Peyer's patch (tissue), 4 donors: Measurements from ENCODE around the gene SPOCD1. TPM values are rescaled to one million over a fixed set of nuclear protein-coding genes. Genes with fewer than 3 reads are reported as not detected.

Experiments
- DNase-seq, 3 donors: peaks; one replicate each; pipeline ENCODE4 v3.0.0-alpha.2; 2017 to 2019
- H3K27ac ChIP-seq, 4 donors: fragments of 200-600 bp; sonication (generic); one replicate each; pipeline ENCODE4 v1.5.1; 2016 to 2019
- H3K27me3 ChIP-seq, 2 donors: fragments of 200-600 bp; sonication (generic); one replicate each; pipeline ENCODE4 v1.5.1; 2019
- H3K36me3 ChIP-seq, 3 donors: fragments of 200-600 bp; sonication (generic); one replicate each; pipeline ENCODE4 v1.5.1; 2016 to 2019
- H3K4me1 ChIP-seq, 4 donors: fragments of 200-600 bp; sonication (generic); one replicate each; pipeline ENCODE4 v1.5.1; 2016 to 2019
- H3K4me3 ChIP-seq, 4 donors: fragments of 200-600 bp; sonication (generic); 1 replicate in 3 of 4; 2 replicates in 1 of 4; pipeline ENCODE4 v1.5.1; 2016 to 2019; ENCODE audit warnings: mild to moderate bottlenecking in 1 of 4
- H3K9me3 ChIP-seq, 4 donors: fragments of 200-600 bp; sonication (generic); one replicate each; pipeline ENCODE4 v1.5.1; 2016 to 2019; ENCODE audit warnings: mild to moderate bottlenecking in 1 of 4
- POLR2A ChIP-seq, 2 donors: fragments of 450-650 bp; IDR thresholded peaks; one replicate each; pipeline ENCODE4 v1.5.1; 2017; ENCODE audit warnings: antibody characterized with exemption in 2 of 2, mild to moderate bottlenecking in 2 of 2, moderate library complexity in 2 of 2
- total RNA-seq, 4 donors: library from RNA; depleted of rRNA; stranded (reverse); fragments of >200 nt; gene quantifications; one replicate each; pipeline ENCODE4 v1.1.0, GENCODE V29; 2016
- TF ChIP-seq, protein P1 (sequence below), 6 experiments: fragments of 450-650 bp in 4 of 6; fragments of 200-600 bp in 2 of 6; sonication (generic) in 1 of 6; IDR thresholded peaks; one replicate each; pipeline ENCODE4 v1.5.1; 2017 to 2019; ENCODE audit warnings: antibody characterized with exemption in 6 of 6, mild to moderate bottlenecking in 3 of 6, moderate library complexity in 1 of 6

The SPOCD1 gene
- total RNA-seq, 4 donors from 2014 or later, result 0.80 to 3.3 TPM; not detected in 2

DNA sequence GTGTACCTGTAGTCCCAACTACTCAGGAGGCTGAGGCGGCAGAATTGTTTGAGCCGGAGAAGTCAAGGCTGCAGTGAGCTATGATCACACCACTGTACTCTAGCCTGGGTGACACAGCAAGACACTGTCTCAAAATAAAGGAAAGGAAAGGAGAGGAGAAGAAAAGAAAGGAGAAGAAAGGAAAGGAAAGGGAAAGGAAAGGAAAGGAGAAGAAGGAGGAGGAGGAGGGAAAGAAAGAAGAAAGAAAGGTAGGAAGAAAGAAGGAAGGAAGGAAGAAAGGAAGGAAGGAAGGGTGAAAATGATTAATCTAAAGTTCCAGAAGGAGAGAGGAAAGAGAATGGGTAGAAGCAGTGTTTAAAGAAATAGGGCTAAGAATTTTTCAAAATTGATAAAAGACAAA is 12.2 kb downstream of the SPOCD1 start:
- no peaks in the 10 kb centered on the region for H3K9me3 ChIP-seq

DNA sequence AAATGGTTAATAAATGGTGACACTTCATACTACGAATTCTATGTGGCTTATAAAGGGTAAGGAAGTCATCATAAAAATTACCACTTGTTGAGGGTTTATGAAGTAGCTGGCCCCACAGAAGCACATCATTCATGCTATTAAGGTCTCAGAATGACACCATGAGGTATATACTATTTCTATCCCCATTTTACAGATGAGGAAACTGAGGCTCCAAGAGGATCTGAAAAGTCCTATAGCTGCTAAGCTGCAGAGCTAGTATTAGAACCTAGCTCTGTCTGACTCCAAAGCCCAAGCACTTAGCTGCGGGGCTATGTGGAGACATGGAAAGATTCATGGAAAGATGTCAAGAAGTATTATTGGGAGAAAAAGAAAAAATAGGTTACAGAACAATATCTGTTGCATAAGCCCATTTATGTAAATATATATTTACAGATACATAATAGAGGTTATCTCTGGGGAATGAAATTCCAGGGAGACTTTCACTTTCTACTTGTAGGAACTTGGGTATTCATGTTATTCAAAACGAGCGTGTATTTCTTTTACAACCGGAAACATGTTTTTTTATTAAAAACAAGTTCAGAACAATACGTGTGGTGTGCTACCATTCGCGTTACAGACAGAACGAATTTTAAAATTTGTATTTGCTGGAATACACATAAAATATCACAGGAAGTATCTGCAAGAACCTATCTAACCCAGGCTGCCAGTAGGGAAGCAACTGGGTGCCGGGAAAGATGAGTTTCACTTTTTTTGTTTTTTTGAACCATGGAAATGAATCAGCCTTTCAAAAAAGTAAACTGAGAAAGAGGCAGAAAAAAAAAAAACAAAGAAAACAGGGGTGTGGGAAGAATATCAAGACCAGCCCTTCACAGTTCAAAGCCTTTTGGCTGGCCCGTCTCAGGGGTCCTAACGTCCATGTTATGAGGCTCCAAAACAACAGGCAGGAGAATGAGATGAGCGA is 13.4 kb downstream of the SPOCD1 start:
- Histone ChIP-seq H3K27me3 (no peaks in the 10 kb centered on the region), H3K36me3 (no peaks in the 10 kb centered on the region), H3K9me3 (no peaks in the 10 kb centered on the region), H3K4me3 (peak overlapping the region in 2 of 4 donors; percentile 7 to 30), H3K4me1 (no peaks in the 10 kb centered on the region), H3K27ac (no peak overlapping the region)
- TF ChIP-seq POLR2A (IDR thresholded peaks at IDR 0.05), result no peak
- TF ChIP-seq, protein P1, sequence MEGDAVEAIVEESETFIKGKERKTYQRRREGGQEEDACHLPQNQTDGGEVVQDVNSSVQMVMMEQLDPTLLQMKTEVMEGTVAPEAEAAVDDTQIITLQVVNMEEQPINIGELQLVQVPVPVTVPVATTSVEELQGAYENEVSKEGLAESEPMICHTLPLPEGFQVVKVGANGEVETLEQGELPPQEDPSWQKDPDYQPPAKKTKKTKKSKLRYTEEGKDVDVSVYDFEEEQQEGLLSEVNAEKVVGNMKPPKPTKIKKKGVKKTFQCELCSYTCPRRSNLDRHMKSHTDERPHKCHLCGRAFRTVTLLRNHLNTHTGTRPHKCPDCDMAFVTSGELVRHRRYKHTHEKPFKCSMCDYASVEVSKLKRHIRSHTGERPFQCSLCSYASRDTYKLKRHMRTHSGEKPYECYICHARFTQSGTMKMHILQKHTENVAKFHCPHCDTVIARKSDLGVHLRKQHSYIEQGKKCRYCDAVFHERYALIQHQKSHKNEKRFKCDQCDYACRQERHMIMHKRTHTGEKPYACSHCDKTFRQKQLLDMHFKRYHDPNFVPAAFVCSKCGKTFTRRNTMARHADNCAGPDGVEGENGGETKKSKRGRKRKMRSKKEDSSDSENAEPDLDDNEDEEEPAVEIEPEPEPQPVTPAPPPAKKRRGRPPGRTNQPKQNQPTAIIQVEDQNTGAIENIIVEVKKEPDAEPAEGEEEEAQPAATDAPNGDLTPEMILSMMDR (IDR thresholded peaks at IDR 0.05), result no peak
- peak in 1 of 3 donors; percentile 17 for DNase-seq

More for the DNA sequence above, 12.2 kb downstream of the SPOCD1 start:
- Histone ChIP-seq H3K4me3 (no peak overlapping the region), H3K27me3 (no peaks in the 10 kb centered on the region), H3K27ac (no peak overlapping the region), H3K36me3 (no peaks in the 10 kb centered on the region), H3K4me1 (no peaks in the 10 kb centered on the region)
- peak in 1 of 3 donors; percentile 19 for DNase-seq
- TF ChIP-seq, protein P1 (IDR thresholded peaks at IDR 0.05), result no peak
- TF ChIP-seq POLR2A (IDR thresholded peaks at IDR 0.05), result no peak

DNA sequence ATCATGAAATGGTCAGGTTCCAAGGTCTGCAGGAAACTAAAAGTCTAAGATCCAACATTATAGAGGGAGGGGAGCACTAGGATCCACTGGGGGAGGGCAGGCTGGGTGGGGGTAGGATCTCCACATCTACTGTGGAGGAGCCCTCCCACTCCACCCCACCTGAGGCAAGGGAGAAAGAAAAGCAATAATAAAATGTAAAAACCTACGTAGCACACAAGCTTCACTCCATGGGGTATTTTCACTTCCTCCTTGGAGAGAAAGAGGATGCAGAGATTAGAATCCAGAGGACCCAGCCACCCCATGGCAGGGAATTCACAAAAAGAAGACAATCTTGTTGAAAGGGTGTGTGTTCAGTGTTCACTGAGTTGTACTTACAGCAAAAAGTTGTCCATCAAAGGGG is 14.4 kb downstream of the SPOCD1 start:
- Histone ChIP-seq H3K27ac (no peak overlapping the region), H3K4me1 (no peaks in the 10 kb centered on the region), H3K27me3 (no peaks in the 10 kb centered on the region), H3K4me3 (no peak overlapping the region), H3K36me3 (no peaks in the 10 kb centered on the region), H3K9me3 (no peaks in the 10 kb centered on the region)
- DNase-seq, result peak in 1 of 3 donors; percentile 18
- no peak for TF ChIP-seq POLR2A (IDR thresholded peaks at IDR 0.05)
- TF ChIP-seq, protein P1 (IDR thresholded peaks at IDR 0.05), result no peak

DNA sequence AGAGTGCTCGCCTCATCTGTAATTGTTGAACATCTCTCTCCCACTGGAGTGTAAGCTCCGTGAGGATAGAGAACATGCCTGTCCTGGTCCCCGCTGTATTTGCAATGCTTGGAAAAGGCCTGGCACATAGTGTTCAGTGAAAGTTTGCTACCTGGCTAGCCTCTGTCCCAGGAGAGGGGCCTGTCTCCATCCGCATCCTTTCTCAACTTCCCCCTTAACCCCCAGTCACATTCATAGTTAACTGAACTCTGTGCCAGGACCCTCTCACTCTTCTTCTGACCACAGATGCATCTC is 15.2 kb downstream of the SPOCD1 start:
- Histone ChIP-seq H3K9me3 (no peaks in the 10 kb centered on the region), H3K27me3 (no peaks in the 10 kb centered on the region), H3K27ac (no peak overlapping the region), H3K4me3 (no peak overlapping the region), H3K36me3 (no peaks in the 10 kb centered on the region), H3K4me1 (no peaks in the 10 kb centered on the region)
- no peak for TF ChIP-seq POLR2A (IDR thresholded peaks at IDR 0.05)
- TF ChIP-seq, protein P1 (IDR thresholded peaks at IDR 0.05), result no peak
- no peak for DNase-seq

DNA sequence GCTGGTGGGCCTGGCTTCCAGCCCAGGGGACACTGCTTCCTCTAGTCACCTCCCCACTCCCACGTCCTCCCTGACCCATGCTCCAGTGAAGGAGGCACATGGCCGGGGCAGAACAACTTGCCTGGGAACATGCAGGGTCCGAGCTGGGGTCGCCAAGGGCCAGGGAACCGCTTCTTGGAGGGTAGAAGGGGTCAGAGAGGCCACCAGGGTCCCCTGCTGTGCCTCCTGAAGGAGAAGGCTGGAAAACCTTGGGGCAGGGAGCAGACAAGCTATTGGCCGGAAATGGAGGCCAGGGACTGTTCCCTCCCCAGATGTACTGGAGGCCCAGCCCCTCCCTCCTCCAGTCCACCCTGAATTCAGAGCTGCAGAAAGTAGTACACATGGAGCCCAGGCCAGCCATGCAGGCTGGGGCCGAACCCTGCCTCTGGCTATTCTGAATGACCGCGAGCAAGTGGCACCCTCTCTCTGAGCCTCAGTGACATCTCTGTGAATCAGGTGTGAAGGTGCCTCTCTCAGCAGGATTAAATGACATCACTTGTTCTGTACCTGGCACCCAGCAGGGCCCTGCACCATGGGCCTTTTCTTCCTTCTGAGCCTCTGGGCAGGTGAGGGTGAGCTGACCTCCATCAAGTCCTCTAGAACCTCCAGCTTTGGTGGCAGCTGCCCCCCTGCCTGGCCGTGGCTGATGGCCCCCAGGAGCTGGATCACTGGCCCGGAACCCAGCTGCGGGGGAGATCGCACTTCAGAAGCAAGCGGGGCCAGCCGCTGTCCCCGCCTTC is 15.7 kb downstream of the SPOCD1 start:
- no peak overlapping the region for H3K27ac ChIP-seq
- H3K27me3 ChIP-seq, result no peaks in the 10 kb centered on the region
- H3K4me1 ChIP-seq, result no peaks in the 10 kb centered on the region
- no peak overlapping the region for H3K4me3 ChIP-seq
- TF ChIP-seq, protein P1 (IDR thresholded peaks at IDR 0.05), result no peak
- TF ChIP-seq POLR2A (IDR thresholded peaks at IDR 0.05), result no peak
- no peaks in the 10 kb centered on the region for H3K36me3 ChIP-seq
- peak in 2 of 3 donors; percentile 38 to 41 for DNase-seq
- no peaks in the 10 kb centered on the region for H3K9me3 ChIP-seq
